Measurements from ENCODE around the gene PPP5C. TPM values are rescaled to one million over a fixed set of nuclear protein-coding genes. Genes with fewer than 3 reads are reported as not detected.
"Not testable (repeated sequence)": the region's sequence is repeated elsewhere in the genome, so short reads cannot be mapped to it uniquely, and the experiment has no call there.

PPP5C gene
- total RNA-seq, 1 donor from 2014 or later: 77.3 TPM

- intact Hi-C loops (cut with DNase I): no loop called here
- DNase-seq (ENCODE audit: missing footprints) (peak; percentile 91), ATAC-seq (peak; percentile 91)
Observed at GRCh38 chr19:46413262-46414031, 66.6 kb downstream of the PPP5C start, which contains the start of gene CCDC8. CCDC8 (minus strand) TSS chr19:46413564; CDS start chr19:46412810, 754 bp downstream.

GRCh38 chr19:46414899-46415298 lies 68.0 kb downstream of the PPP5C start:
- intact Hi-C loops (cut with DNase I); ATAC-seq: not testable (repeated sequence)
- DNase-seq (ENCODE audit: missing footprints): peak; percentile 57

DNA sequence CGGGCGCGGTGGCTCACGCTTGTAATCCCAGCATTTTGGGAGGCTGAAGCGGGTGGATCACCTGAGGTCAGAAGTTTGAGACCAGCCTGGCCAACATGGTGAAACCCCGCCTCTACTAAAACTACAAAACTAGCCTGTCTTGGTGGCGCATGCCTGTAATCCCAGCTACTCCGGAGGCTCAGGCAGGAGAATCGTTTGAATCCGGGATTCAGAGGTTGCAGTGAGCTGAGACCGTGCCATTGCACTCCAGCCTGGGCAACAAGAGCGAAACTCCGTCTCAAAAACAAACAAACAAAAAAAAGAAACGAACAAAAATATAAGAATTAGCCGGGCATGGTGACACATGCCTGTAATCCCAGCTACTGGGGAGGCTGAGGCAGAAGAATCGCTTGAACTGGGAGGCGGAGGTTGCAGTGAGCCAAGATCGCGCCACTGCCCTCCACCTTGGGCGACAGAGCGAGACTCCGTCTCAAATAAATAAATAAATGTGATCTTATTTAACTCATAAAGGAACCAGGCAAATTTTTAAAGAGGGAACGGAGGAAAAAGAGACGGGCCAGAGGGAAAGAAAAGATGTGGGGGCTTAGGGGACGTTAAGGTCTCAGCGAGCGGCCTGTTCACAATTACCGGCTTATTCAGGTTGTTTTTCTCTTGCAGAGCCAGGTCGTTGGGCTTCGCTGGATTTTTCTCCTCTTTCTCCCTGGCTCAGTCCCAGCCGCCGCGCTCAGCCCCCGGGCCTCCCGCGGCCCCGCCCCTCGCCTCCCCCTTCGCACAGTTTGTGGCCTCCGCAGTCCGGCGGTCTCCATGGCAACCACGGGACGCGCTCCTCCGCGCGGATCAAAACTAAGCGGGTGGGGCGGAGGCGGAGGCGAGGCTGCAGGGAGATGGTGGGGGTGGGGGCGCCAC lies 69.2 kb downstream of the PPP5C start:
- DNase-seq (ENCODE audit: missing footprints): peak; percentile 92
- intact Hi-C loops (cut with DNase I): not testable (repeated sequence)

GRCh38 chr19:46420056-46420455 lies 73.2 kb downstream of the PPP5C start:
- ATAC-seq (no peak), DNase-seq (ENCODE audit: missing footprints) (no peak)
- intact Hi-C loops (cut with DNase I): no loop called here

More for the DNA sequence above, 69.2 kb downstream of the PPP5C start:
- peak; percentile 29 for ATAC-seq

GRCh38 chr19:46422344-46422743 lies 75.5 kb downstream of the PPP5C start:
- ATAC-seq: no peak
- no peak for DNase-seq (ENCODE audit: missing footprints)
- intact Hi-C loops (cut with DNase I): no loop called here

DNA sequence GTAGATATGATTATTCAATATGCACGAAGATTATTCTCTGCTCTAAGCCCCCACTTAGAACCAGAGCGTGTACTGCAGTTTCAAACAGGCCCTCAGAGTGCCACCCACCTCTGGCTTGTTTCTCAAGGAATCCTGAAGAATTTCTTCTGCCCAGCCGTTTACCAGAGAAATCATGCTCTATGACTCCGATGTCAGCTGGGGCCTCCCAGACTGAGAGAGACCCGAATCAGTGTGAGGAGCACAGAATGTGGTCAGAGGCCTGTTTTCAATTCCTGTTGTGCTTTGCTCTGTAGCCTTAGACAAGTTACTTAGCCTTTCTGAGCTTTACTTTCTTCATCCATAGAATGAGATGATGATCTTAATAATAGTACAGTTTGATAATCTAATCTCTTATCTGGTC lies 76.3 kb downstream of the PPP5C start:
- no peak for DNase-seq (ENCODE audit: missing footprints)
- ATAC-seq: no peak
- intact Hi-C loops (cut with DNase I): no loop called here

- no peak for ATAC-seq
Observed at GRCh38 chr19:46426035-46426505, 79.2 kb downstream of the PPP5C start.

DNA sequence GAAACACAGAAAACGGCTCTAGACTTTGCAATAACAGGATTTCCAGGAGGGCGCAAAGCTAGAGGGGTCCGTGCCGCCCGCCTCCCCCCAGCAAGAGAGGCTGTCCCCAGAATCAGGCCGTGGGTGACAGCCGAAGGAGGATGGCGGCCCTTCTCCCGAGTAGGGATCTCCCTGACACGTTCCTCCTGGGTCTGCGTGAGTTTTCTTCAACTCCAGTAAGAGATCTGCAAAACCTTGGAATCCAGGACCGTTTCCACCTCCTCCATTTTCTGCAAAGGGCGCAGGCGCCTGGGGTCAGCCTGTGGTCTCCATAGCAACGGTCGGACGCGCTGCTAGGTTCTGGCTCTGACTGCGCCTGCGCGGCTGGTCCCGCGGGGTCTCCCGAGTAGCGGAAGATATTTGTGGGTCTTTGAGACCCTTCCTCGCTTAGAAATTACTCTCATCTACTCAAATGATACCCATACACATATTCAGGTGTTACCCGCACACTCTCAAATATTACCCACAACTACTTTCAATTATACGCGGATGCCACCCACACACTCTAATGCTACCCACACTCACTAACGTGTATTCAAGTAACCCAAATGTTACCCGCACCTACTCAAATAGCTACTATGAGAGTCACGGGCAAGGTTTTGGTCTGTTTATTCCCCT lies 79.7 kb downstream of the PPP5C start:
- intact Hi-C loops (cut with DNase I): no loop called here
- peak; percentile 87 for DNase-seq (ENCODE audit: missing footprints)
- ATAC-seq: peak; percentile 83

More at GRCh38 chr19:46426035-46426505, 79.2 kb downstream of the PPP5C start:
- intact Hi-C loops (cut with DNase I): no loop called here
- DNase-seq (ENCODE audit: missing footprints): no peak

DNA sequence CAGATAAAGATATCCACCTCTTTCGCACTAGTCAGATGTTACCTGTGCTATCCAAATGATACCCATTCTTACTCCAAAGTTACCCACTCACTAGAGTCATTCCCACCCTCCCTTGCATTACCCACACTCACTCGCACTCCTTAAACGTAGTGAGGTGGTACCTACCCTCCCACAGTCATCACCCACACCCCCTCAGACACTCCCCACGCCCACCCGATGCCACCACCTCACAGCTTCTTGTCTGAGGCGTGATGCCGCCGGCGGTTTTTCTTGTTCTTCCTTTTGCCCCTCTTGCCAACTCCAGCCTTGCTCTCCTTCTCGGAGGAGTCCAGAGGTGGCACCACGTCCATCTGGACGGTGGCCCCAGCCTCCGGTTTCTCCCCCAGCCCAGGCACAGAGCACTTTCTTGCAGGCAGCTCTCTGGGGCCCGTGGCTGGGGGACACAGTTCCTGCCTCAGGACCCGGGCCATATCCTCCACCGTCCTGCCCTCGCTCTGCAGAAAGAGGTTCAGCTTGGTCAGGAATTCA lies 80.7 kb downstream of the PPP5C start:
- DNase-seq (ENCODE audit: missing footprints) (no peak), ATAC-seq (no peak)
- intact Hi-C loops (cut with DNase I): no loop called here

DNA sequence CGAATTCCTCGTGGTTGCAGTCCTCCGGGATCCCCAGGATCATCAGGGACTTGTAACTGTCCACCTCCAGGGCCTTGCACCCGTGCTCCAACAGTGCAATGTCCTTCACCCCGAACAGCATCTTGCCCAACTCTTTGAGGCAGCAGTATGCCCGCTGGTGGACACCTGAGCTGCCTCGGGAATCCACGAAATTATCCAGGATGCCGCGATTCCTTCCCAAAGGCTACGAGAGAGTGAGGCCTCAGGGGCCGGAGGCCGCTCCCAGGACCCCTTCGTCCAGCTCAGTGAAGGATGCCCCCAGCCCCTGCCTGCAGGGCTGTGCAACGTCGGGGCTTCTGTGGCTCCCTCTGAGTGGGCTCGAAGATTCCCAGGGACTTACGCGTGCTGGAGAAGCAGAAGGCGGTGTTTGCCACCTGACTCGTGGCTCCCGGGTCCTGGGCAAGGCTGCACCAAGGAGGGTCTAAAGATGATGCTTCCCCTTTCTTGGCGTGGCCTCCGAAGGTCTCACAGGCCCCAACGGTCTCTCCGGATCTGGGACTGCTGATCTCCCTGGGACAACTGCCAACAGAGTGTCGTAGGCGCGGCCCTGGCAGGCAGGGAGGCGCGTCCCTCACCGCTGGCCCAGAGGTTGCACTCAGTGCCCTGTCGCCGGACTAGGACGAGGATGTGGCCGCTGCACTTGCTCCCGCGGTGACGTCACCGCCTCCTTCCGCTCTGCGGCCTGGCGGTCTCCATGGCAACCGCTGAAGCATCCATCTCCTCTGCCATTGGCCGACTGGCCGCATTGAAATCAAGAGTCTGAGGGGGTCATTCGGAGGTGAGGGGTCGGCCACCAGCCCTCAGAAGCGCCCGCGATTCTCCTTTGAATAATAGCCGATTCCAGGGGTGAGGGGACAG lies 81.6 kb downstream of the PPP5C start, which contains the start of gene PNMA8C:
Gene PNMA8C (minus strand): TSS at position 698 of the 897 bp plus-strand sequence. CDS start 577 bp downstream, at position 121.
- DNase-seq (ENCODE audit: missing footprints): peak; percentile 84
- intact Hi-C loops (cut with DNase I): no loop called here
- ATAC-seq: peak; percentile 71

GRCh38 chr19:46429999-46430398 lies 83.1 kb downstream of the PPP5C start:
- DNase-seq (ENCODE audit: missing footprints) (no peak), ATAC-seq (no peak)
- intact Hi-C loops (cut with DNase I): no loop called here

DNA sequence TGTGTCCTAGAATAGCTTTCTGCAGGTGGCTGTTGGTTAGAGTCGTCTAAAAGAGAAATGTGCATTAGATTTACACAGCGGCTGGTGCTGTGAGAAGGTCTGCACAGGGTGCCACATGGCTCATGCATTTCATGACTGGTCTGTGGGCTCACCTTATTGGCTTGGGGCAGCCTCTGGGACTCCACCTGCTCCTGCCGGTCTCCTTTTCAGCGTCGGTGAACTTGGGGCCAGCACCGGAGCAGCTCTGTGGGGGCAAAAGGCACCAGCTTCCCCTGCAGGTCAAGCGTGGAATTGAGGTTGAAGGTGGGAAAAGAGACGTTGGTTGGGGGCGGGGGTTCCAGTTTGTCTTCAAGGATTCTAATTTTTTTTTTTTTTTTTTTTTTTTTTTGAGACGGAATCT lies 84.9 kb downstream of the PPP5C start:
- no peak for ATAC-seq

GRCh38 chr19:46433470-46433869 lies 86.6 kb downstream of the PPP5C start:
- intact Hi-C loops (cut with DNase I); ATAC-seq; DNase-seq (ENCODE audit: missing footprints): not testable (repeated sequence)

More for the DNA sequence above, 84.9 kb downstream of the PPP5C start:
- DNase-seq (ENCODE audit: missing footprints): no peak
- intact Hi-C loops (cut with DNase I): no loop called here

DNA sequence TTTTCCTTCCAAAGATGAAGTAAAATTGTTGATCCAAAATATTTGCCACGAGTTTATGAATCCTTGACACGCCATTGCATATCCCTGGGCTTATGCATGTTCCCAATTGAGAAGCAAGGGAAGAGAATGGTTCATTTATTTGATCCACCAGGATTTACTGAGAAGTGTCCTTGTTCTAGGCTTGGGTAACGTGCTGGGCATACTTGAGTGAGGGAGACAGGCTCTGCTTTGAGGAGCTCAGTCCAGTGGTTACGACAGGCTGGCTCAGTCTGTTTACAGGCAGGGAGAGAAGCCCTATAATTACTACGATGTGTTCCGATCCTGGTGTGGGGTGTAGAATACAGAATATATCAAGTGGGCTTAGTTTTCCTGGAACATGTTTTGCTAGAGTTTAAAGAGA lies 88.1 kb downstream of the PPP5C start:
- no peak for DNase-seq (ENCODE audit: missing footprints)
- intact Hi-C loops (cut with DNase I): no loop called here
- no peak for ATAC-seq

- ATAC-seq; intact Hi-C loops (cut with DNase I): not testable (repeated sequence)
Observed at GRCh38 chr19:46435689-46436088, 88.8 kb downstream of the PPP5C start.

More at GRCh38 chr19:46435689-46436088, 88.8 kb downstream of the PPP5C start:
- DNase-seq (ENCODE audit: missing footprints): not testable (repeated sequence)
